ENCODE results near the gene ART4. TPM values are rescaled to one million over a fixed set of nuclear protein-coding genes. Genes with fewer than 3 reads are reported as not detected.
A peak's percentile ranks its signal among the peaks of the same experiment; 100 is the strongest.

ART4 gene
- total RNA-seq, 2 donors from 2014 or later, result 38.0 to 66.6 TPM

DNA sequence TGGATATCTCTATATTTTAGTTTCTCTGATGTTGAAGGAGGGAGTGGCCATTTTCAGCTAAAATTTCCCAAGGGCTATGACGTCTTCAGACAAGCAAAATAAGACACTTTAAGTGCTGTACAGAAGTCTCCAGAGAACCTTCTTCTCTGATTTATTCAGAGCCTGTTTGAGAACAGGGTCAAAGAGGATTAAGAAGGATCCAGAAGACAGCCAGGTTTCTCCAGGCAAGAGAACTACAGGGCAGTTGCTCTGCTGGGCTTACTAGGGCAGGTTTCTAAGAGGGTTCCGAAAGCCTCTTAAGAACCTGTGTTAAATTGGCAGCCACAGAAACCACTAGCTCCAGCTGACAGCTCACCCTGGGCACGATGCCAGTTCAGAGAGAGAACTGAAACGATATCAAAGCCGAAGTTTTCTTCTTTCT is 41.1 kb upstream of the ART4 start:
- Histone ChIP-seq H3K27me3 (replicated peaks; ENCODE audit: insufficient read depth) (no peaks in the 10 kb centered on the region), H3K27ac (peak overlapping the region; percentile 83 to 91), H3K4me1 (ENCODE audit: control insufficient read depth in 1 of 2, low read depth in 2 of 2) (peaks cover 12 to 26% of the 10 kb centered on the region in 2 donors), H3K36me3 (peaks cover 17% of the 10 kb centered on the region), H3K9me3 (no peaks in the 10 kb centered on the region), H3K4me3 (peak overlapping the region; percentile 83)
- TF ChIP-seq, protein P1, sequence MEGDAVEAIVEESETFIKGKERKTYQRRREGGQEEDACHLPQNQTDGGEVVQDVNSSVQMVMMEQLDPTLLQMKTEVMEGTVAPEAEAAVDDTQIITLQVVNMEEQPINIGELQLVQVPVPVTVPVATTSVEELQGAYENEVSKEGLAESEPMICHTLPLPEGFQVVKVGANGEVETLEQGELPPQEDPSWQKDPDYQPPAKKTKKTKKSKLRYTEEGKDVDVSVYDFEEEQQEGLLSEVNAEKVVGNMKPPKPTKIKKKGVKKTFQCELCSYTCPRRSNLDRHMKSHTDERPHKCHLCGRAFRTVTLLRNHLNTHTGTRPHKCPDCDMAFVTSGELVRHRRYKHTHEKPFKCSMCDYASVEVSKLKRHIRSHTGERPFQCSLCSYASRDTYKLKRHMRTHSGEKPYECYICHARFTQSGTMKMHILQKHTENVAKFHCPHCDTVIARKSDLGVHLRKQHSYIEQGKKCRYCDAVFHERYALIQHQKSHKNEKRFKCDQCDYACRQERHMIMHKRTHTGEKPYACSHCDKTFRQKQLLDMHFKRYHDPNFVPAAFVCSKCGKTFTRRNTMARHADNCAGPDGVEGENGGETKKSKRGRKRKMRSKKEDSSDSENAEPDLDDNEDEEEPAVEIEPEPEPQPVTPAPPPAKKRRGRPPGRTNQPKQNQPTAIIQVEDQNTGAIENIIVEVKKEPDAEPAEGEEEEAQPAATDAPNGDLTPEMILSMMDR (IDR thresholded peaks at IDR 0.05), result no peak
- ATAC-seq (ENCODE audit: insufficient number of reproducible peaks, low FRiP score, low read depth), result peak; percentile 32
- DNase-seq (ENCODE audit: low spot score), result peak; percentile 71

DNA sequence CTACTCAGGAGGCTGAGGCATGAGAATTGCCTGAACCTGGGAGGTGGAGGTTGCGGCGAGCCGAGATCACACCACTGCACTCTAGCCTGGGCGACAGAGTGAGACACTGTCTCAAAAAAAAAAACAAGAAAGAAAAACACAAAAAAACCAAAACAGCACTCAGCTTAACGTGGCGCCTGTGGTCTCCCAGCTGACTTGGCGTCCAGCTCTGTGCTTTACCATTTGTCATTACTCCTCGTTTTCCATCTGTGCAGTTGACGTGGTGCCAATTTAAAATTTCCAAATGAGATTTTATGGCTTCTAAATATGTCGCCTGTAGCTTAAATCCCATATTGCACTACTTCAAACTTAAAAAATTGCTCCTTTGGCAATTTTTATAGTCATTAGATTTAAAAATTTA is 40.4 kb upstream of the ART4 start:
- TF ChIP-seq, protein P1 (IDR thresholded peaks at IDR 0.05), result no peak
- Histone ChIP-seq H3K27ac (peak overlapping the region; percentile 83 to 91), H3K36me3 (peaks cover 17% of the 10 kb centered on the region), H3K27me3 (replicated peaks; ENCODE audit: insufficient read depth) (no peaks in the 10 kb centered on the region), H3K4me1 (ENCODE audit: control insufficient read depth in 1 of 2, low read depth in 2 of 2) (peaks cover 12 to 26% of the 10 kb centered on the region in 2 donors), H3K4me3 (peak overlapping the region; percentile 83), H3K9me3 (no peaks in the 10 kb centered on the region)
- no peak for ATAC-seq (ENCODE audit: insufficient number of reproducible peaks, low FRiP score, low read depth)
- DNase-seq (ENCODE audit: low spot score), result no peak

DNA sequence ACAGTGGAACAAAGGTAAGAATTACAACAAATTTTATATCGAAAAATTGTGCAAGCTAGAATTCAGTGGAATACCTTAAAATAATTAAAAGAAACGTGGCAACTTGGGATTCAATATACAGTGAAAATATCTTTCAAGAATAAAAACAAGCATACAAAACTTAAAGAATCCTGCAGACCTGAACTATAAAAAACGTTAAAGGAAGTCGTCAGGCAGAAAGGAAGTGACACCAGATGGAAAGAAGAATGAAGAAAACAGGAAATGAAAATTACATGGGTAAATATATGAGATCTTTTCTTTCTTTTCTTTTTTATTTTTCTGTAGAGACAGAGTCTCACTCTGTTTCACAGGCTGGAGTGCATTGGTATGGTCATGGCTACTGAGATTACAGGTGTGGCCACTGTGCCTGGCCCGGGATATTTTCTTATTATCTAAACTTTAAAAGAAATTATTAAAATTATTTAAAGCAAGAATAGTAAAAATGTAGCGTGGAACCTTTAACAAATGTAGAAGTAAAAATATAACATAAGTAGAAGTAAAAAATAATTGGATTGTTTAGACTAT is 37.6 kb upstream of the ART4 start:
- Histone ChIP-seq H3K27me3 (replicated peaks; ENCODE audit: insufficient read depth) (no peaks in the 10 kb centered on the region), H3K4me1 (ENCODE audit: control insufficient read depth in 1 of 2, low read depth in 2 of 2) (peaks cover 6 to 15% of the 10 kb centered on the region in 2 donors), H3K36me3 (peaks cover 17% of the 10 kb centered on the region), H3K9me3 (no peaks in the 10 kb centered on the region), H3K27ac (peak overlapping the region in 1 of 2 donors; percentile 24), H3K4me3 (no peak overlapping the region)
- ATAC-seq (ENCODE audit: insufficient number of reproducible peaks, low FRiP score, low read depth), result no peak
- TF ChIP-seq, protein P1 (IDR thresholded peaks at IDR 0.05), result no peak
- no peak for DNase-seq (ENCODE audit: low spot score)

DNA sequence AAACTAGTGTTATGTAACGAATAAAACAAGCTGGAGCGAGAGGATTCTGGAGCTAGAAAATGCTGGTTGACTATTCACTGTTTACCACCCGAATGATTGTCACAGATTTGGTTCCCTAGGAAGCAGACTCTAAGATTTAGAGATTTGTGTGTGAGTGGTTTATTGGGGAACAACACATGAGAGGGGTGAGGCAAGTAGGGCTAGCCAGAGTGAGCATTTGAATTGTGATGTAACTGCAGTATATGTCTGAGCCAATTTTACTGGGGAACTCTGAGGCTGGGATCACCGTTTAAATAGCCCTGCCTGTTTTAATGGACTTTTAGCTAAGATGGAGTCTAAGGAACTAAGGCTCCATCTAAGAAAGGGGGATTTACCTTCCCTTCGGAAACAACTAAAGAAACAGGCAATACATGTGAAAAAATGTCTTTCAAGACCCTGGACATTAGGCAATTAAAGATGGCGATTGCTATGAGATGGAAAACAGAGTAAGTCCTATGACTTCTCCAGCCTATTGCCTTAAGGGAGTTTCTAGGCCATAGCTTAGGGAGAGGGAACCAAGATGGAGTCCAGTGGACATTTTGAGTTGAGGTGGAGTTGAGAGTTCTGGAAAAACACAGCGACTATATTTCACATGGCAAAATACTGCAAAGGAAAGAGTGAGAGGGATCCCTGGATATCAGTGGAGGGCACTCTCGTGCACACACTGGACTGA is 36.1 kb upstream of the ART4 start:
- peaks cover 17% of the 10 kb centered on the region for H3K36me3 ChIP-seq
- no peak overlapping the region for H3K27ac ChIP-seq
- H3K4me3 ChIP-seq, result no peak overlapping the region
- H3K4me1 ChIP-seq (ENCODE audit: control insufficient read depth in 1 of 2, low read depth in 2 of 2), result peaks cover 6 to 14% of the 10 kb centered on the region in 2 donors
- TF ChIP-seq, protein P1 (IDR thresholded peaks at IDR 0.05), result no peak
- H3K9me3 ChIP-seq, result no peaks in the 10 kb centered on the region
- peak; percentile 51 for ATAC-seq (ENCODE audit: insufficient number of reproducible peaks, low FRiP score, low read depth)
- DNase-seq (ENCODE audit: low spot score), result no peak
- no peaks in the 10 kb centered on the region for H3K27me3 ChIP-seq (replicated peaks; ENCODE audit: insufficient read depth)

DNA sequence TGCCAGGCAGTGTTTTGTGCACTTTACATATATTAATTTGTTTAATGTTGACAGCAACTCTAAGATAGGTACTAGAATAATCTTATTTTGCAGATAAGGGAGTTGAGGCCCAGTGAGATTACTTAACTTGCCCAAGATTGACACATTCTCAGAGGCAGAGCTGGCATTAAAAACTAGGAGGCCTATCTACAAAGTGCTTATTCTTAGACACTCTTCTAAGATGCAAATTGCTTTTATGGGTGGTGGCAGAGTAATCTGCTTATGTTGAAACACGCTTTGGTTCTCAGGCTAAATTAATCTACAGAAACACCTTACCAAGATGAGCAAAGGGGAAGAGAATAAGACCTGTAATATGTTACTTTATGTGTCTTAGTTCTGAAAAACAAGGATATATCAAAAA is 35.2 kb upstream of the ART4 start:
- Histone ChIP-seq H3K9me3 (no peaks in the 10 kb centered on the region), H3K27ac (peak overlapping the region in 1 of 2 donors; percentile 2), H3K36me3 (peaks cover 17% of the 10 kb centered on the region), H3K4me1 (ENCODE audit: control insufficient read depth in 1 of 2, low read depth in 2 of 2) (peaks cover 6 to 14% of the 10 kb centered on the region in 2 donors), H3K4me3 (no peak overlapping the region), H3K27me3 (replicated peaks; ENCODE audit: insufficient read depth) (no peaks in the 10 kb centered on the region)
- TF ChIP-seq, protein P1 (IDR thresholded peaks at IDR 0.05), result no peak
- DNase-seq (ENCODE audit: low spot score) (no peak), ATAC-seq (ENCODE audit: insufficient number of reproducible peaks, low FRiP score, low read depth) (no peak)
